Mammary epithelial cell (primary cell): Measurements from ENCODE around the gene SLC30A3.
A peak's percentile ranks its signal among the peaks of the same experiment; 100 is the strongest.

Experiments used
- CTCF ChIP-seq, 2 donors: IDR thresholded peaks in 1 of 2; conservative IDR thresholded peaks in 1 of 2; 2 replicates each; pipeline ENCODE4 v1.5.1; 2011 to 2012; ENCODE audit warnings: inconsistent platforms in 2 of 2, low read length in 2 of 2, mild to moderate bottlenecking in 2 of 2, control low read depth in 1 of 2, low read depth in 1 of 2; ENCODE audit not compliant: insufficient read depth in 1 of 2; ENCODE audit errors: extremely low read depth in 1 of 2
- EZH2 ChIP-seq: IDR thresholded peaks from 2 replicates; pipeline ENCODE4 v1.6.1; 2012; ENCODE audit warnings: low read length, inconsistent platforms, borderline replicate concordance

DNA sequence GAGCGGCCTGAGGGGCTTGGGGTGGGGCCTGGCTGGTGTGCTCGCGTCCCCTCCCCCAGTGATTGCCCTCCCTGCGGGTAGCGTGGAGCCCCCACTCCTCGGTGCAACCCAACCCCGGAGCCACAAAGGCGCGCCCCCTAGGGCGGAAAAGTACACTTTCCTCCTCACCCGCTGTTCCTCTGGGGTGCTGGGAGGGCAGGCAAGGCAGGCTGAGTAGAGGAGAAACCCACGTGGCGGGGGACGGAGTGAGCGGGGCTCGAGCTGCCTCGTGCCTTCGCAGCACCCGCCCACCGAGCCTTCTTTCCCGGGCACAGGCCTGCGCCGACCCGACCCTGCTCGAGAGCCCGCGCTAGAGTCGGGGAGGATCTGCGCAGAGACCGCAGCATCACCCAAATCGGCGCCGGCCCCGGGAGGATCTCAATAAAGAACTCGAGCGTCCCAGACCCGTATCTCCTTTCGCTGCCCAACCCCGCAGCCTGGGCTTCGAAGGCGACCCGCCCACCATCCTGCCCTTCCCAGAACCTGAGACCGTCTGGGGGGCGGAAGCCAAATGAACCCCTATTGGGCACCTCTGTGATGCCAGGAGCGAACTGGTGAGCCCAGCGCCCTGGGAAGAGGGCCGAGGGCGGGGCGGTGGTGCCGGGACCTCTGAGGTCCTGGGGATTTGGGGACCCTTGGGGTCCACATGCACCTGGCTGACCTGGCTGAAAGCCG is 43.9 kb upstream of the SLC30A3 start:
- TF ChIP-seq EZH2 (peak; percentile 90), CTCF (conservative IDR thresholded peaks at IDR 0.05 in 1 of 2, IDR thresholded peaks at IDR 0.05 in 1 of 2; ENCODE audit: extremely low read depth in 1 of 2, insufficient read depth in 1 of 2, low read depth in 1 of 2, low read length in 2 of 2) (no peak)
